ENCODE results near the gene SERINC5.

The SERINC5 gene

DNA sequence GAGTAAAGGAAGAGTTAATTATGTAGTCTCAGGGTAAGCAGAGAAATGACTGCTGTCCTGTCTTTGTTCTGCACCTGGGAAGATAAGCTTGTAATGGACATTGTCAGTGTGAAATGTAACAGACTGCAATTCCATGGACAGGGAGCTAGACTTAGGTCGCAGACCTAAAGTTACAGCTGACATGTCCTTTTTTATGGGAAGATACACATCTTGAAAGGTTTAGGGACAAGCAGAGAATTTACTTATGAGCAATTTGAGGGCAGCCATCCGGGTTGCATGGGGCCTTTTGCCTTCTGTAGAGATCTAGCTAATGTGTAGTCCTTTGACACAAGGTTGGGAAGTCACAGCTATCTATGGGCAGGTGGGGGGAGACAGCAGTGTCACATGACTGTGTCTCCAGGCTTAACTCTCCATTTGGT, 85.7 kb downstream of the SERINC5 start:
- H3K4me3 ChIP-seq (ENCODE audit: control insufficient read depth, low read depth, low read length): no peak overlapping the region
- DNase-seq (ENCODE audit: low read depth): no peak
- TF ChIP-seq, protein P1, sequence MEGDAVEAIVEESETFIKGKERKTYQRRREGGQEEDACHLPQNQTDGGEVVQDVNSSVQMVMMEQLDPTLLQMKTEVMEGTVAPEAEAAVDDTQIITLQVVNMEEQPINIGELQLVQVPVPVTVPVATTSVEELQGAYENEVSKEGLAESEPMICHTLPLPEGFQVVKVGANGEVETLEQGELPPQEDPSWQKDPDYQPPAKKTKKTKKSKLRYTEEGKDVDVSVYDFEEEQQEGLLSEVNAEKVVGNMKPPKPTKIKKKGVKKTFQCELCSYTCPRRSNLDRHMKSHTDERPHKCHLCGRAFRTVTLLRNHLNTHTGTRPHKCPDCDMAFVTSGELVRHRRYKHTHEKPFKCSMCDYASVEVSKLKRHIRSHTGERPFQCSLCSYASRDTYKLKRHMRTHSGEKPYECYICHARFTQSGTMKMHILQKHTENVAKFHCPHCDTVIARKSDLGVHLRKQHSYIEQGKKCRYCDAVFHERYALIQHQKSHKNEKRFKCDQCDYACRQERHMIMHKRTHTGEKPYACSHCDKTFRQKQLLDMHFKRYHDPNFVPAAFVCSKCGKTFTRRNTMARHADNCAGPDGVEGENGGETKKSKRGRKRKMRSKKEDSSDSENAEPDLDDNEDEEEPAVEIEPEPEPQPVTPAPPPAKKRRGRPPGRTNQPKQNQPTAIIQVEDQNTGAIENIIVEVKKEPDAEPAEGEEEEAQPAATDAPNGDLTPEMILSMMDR (IDR thresholded peaks at IDR 0.05; ENCODE audit: control insufficient read depth, insufficient read depth, low read depth, low read length, missing control alignments): no peak

DNA sequence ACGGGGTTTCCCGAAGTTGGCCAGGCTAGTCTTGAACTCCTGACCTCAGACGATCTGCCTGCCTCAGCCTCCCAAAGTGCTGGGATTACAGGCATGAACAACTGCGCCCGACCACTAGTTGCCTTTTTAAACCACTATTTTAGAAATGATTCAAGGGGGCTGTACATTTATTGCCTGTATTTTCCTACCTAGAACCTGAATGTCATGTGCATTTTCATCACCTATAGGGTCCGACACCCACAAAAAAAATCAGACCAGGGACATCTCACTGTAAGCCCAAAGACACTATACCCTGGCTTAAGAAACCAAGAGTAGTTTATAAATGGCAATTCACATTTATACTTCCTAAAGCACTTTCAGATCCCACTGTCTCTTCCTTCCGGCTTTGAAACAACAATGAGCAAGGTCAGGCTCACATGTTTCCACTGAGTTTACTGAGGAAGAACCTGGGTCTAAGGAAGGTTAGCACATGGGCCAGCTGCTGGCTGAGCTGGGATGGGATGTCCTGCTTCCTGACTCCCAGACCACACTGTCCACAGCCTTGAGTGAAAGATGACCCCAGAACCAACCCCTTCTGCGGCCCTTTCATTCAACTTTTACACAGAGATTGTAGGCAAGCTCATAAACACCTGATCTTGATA, 87.3 kb downstream of the SERINC5 start:
- H3K4me3 ChIP-seq (ENCODE audit: control insufficient read depth, low read depth, low read length): no peak overlapping the region
- DNase-seq (ENCODE audit: low read depth): no peak
- TF ChIP-seq, protein P1 (IDR thresholded peaks at IDR 0.05; ENCODE audit: control insufficient read depth, insufficient read depth, low read depth, low read length, missing control alignments): no peak

DNA sequence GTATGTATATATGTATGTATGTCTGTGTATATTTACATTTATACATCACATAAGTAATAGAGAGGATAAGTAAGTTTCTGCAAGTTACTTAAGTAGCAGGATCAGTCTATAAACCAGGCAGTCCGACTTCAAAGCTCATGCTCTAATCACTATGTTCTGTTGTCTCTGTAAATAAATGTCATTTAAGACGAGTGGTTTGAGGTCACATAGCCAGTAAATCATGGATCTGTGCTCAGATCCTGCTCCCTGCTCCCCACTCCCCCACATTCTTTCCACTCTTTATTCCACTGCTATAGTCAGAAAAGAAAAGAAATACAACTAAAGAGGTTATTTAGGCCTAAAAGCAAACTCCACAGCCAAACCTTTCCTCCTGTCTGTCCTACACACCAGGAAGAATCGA, 90.4 kb downstream of the SERINC5 start:
- no peak overlapping the region for H3K4me3 ChIP-seq (ENCODE audit: control insufficient read depth, low read depth, low read length)
- TF ChIP-seq, protein P1 (IDR thresholded peaks at IDR 0.05; ENCODE audit: control insufficient read depth, insufficient read depth, low read depth, low read length, missing control alignments): no peak
- no peak for DNase-seq (ENCODE audit: low read depth)

DNA sequence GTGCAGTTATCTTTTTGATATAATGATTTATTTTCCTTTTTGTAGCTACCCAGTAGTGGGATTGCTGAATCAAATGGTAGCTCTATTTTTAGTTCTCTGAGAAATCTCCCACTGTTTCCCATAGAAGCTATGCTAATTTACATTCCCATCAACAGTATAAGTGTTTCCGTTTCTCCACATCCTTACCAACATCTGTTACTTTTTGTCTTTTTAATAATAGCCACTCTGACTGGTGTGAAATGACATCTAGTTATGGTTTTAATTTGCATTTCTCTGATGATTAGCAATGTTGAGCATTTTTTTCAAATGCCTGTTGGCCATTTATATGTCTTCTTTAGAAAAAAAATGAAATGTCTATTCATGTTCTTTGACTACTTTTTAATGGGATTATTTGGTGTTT, 94.7 kb downstream of the SERINC5 start:
- DNase-seq (ENCODE audit: low read depth): no peak
- TF ChIP-seq, protein P1 (IDR thresholded peaks at IDR 0.05; ENCODE audit: control insufficient read depth, insufficient read depth, low read depth, low read length, missing control alignments): no peak

DNA sequence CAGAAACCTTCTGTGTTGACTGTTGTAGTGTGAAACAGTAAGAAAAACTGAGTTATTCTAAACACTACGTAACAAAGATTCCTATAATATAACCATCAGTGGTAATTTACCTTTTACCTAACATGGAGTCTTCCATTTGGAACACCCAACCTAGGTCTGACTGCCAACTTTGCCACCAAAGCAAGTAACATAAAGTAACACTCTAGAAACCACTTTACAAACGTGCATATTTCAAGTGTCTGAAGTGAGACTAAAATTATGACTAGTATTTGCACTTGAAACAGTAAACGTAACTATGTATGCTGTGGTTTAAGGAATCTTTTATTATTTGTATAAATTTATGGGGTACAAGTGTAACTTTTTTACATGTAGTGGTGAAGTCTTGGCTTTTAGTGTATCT, 95.6 kb downstream of the SERINC5 start:
- DNase-seq (ENCODE audit: low read depth): no peak
- TF ChIP-seq, protein P1 (IDR thresholded peaks at IDR 0.05; ENCODE audit: control insufficient read depth, insufficient read depth, low read depth, low read length, missing control alignments): no peak
- no peak overlapping the region for H3K4me3 ChIP-seq (ENCODE audit: control insufficient read depth, low read depth, low read length)

More for the DNA sequence above, 94.7 kb downstream of the SERINC5 start:
- H3K4me3 ChIP-seq (ENCODE audit: control insufficient read depth, low read depth, low read length): no peak overlapping the region

DNA sequence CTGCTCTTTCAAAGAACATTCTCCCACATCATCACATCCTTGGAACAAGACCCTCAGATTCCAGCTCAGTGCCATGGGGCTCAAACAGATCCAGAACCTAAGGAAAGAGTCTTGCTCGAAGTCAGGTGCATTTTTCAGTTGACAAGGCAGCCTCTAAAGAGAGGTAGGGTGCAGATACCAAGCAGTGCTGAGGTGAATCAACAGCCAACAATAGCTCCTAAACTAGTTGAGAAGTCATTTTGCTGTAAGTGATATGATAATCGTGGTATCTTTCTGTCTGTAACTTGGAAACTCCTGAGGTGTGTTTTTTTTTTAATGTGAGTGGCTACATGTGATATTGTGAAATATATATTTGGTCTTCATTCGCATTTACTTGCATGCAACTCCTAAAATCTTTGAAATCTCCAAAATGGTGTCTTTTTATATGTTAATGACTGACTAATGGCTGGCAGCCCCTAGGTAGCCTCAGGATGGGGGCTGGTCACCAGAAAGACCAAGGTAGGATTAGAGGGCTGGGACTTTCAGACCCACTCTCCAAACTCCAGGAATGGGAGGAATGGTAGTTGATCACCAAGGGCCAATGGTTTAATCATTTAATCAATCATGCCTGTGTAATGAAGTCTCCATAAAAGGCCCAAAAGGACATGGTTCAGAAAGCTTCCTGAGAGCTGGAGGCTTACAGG, 96.6 kb downstream of the SERINC5 start:
- no peak for DNase-seq (ENCODE audit: low read depth)
- H3K4me3 ChIP-seq (ENCODE audit: control insufficient read depth, low read depth, low read length): no peak overlapping the region
- TF ChIP-seq, protein P1 (IDR thresholded peaks at IDR 0.05; ENCODE audit: control insufficient read depth, insufficient read depth, low read depth, low read length, missing control alignments): no peak
